ENCODE data around the gene LYRM2. TPM values are rescaled to one million over a fixed set of nuclear protein-coding genes. Genes with fewer than 3 reads are reported as not detected.

The LYRM2 gene
- total and polyA plus RNA-seq, 2 of the 8 experiments (the other 6 are each of a cell fraction or from before 2014, with no cell fraction given) = 7.3 to 25.7 TPM

DNA sequence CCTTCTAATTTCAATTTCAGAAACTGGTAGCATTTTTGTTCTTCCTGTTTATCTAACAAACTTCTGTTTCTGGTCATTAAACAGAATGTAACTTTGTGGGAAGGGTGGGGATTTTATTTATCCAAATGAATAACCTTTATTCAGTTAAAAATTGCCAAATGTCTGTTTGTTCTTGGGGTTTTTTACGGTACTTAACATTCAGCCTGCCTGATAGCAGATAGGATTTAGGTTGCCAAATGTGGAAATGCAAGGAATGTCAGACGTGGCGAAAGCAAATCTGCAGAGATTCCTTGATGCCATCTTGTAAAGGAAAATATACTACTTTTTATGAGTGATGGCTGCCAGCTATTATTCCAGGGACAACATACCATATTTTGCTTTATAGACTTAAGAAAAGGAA is 95.7 kb downstream of the LYRM2 start (continued):
- TF ChIP-seq MAFK (IDR thresholded peaks at IDR 0.05; ENCODE audit: low read depth, low read length) = no peak
- TF ChIP-seq, protein P1, sequence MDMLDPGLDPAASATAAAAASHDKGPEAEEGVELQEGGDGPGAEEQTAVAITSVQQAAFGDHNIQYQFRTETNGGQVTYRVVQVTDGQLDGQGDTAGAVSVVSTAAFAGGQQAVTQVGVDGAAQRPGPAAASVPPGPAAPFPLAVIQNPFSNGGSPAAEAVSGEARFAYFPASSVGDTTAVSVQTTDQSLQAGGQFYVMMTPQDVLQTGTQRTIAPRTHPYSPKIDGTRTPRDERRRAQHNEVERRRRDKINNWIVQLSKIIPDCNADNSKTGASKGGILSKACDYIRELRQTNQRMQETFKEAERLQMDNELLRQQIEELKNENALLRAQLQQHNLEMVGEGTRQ (IDR thresholded peaks at IDR 0.05; ENCODE audit: low read length) = no peak
- TF ChIP-seq YY1 (IDR thresholded peaks at IDR 0.05; ENCODE audit: low read depth, low read length) = no peak
- TF ChIP-seq RFX5 (IDR thresholded peaks at IDR 0.05; ENCODE audit: borderline replicate concordance, low read depth, low read length) = no peak
